HG03521 (cell line): Measurements from ENCODE around the gene SRPK3.

Experiments used
- ATAC-seq: cut with Tn5 transposase; IDR thresholded peaks from one replicate; pipeline ENCODE4 v1.9.1; 2021; ENCODE audit warnings: mild to moderate bottlenecking, moderate library complexity; ENCODE audit not compliant: unreplicated experiment

Gene SRPK3

DNA sequence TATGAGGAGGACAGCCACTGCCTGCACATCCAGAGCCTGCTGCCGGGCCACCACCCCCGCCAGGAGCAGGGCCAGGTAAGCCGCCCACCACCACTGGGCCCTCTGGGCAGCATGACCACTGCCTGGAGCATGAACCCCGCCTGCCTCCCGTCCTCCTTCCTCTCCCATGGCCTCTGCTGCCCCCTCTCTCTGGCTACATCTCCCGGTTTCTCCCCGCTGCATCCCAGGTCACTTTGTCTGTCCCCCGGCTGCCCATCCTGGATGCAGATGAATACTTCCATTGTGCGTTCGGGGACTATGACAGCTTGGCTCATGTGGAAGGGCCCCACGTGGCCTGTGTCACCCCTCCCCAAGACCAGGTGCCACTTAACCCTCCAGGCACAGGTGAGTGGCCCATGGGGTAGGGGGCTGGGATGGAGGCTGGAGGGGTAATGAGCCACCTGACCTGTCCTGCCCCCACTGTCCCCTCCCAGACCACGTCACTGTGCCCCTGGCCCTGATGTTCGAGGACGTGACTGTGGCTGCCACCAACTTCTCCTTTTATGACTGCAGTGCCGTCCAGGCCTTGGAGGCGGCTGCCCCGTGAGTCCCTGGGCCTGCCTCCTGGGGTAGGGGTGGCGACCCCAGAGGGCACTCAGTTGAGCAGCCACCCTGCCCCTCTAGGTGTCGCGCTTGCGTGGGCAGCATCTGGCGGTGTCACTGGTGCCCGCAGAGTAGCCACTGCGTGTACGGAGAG is 10.8 kb upstream of the SRPK3 start:
- no peak for ATAC-seq

DNA sequence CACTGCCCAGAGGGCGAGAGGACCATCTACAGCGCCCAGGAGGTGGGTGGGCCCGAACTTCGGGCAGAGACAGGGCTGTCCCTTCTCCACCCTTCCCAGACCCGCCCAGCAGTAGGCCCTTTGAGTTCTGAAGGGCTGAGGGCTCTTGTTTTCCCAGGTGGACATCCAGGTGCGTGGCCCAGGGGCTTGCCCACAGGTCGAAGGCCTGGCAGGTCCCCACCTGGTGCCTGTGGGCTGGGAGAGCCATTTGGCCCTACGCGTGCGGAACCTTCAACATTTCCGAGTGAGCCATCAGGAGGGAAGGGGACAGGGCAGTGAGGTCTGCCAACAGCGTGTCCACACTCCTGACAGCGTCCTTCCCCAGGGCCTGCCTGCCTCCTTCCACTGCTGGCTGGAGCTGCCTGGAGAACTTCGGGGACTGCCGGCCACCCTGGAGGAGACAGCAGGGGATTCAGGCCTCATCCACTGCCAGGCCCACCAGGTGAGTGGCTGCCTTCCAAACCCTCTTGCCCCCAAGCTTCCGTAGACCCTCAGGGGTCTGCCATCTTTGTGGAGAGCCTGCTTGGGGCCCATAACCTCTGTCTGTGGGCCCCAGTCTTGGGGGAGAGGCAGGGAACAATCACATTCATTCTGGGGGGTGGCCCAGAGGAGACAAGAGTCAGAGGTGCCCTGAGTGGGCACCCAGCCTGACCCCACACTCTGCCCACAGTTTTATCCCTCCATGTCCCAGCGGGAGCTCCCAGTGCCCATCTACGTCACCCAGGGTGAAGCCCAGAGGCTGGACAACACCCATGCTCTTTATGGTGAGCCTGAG is 10.0 kb upstream of the SRPK3 start:
- no peak for ATAC-seq

DNA sequence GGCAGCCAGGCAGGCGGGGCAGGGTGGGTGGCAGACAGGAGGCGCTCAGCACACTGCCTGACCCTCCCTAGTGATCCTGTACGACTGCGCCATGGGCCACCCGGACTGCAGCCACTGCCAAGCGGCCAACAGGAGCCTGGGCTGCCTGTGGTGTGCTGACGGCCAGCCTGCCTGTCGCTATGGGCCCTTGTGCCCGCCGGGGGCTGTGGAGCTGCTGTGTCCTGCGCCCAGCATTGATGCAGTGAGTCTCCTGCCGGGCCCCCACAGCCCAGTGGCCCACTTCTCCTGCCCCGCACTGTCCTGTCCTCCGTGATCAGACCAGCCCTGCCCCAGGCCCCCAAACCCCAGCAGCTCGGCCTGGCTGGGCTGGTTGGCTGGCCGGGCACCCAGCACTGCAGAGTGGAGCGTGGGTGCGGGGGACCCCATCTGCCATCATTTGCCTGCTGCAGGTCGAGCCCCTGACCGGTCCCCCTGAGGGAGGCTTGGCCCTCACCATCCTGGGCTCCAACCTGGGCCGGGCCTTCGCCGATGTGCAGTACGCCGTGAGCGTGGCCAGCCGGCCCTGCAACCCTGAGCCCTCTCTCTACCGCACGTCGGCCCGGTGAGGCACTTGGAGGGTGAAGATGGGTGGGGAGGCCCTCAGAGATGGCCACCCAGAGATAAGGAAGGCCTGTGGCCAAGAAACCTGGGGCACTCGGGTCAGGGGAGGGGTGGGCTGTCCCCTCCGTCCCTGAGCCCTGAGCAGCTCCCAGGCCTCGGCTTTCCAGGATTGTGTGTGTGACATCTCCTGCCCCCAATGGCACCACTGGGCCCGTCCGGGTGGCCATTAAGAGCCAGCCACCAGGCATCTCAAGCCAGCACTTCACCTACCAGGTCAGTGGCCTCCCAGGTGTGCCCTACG is 9.2 kb upstream of the SRPK3 start:
- no peak for ATAC-seq

DNA sequence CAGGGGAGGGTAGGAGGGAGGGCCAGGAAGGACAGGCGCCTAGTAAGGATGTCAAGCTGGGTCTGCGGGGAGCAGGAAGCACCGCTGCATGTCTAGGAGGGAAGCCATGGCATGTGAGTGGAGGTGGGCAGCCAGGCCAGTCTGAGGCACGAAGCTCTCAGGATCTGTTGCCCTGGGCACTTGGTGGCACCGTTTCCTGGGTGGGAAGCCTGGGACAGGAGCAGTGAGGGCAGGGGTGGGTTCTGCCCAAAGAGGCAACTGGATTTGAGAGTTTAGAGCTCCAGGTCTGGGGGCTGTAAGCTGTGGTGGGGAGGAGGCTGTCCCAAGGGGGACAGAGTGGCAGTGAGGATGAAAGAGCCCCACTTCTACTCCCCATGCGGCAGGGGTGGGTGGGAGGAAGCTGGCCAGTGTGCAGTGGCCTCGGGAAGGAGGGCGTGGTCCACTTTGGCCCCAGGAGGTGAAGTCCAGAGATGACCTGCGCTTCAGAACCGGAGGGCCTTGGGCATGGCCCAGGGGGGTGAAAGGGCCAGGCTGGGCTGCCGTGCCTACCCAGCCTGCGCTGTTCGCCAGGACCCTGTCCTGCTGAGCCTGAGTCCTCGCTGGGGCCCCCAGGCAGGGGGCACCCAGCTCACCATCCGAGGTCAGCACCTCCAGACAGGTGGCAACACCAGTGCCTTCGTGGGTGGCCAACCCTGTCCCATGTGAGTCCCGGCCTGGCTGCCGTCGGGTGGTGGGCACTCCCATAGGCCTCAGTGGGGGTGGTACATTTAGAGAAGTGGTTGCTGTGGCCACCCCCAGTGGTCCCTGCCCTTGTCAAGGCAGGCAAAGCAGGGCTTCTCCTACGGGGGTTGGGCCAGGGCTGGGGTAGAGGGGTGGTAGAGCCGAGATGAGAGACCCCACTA is 8.3 kb upstream of the SRPK3 start:
- ATAC-seq, result no peak

DNA sequence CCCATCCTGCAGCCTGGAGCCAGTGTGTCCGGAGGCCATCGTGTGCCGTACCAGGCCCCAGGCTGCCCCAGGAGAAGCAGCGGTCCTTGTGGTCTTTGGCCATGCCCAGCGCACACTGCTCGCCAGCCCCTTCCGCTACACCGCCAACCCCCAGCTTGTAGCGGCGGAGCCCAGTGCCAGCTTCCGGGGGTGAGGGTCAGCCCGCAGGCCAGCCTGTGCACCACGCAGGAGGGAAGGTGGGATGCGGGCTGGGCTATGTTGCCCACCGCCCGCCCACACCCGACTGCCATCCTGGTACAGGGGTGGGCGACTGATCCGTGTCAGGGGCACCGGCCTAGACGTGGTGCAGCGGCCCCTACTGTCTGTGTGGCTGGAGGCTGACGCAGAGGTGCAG is 7.6 kb upstream of the SRPK3 start:
- no peak for ATAC-seq

DNA sequence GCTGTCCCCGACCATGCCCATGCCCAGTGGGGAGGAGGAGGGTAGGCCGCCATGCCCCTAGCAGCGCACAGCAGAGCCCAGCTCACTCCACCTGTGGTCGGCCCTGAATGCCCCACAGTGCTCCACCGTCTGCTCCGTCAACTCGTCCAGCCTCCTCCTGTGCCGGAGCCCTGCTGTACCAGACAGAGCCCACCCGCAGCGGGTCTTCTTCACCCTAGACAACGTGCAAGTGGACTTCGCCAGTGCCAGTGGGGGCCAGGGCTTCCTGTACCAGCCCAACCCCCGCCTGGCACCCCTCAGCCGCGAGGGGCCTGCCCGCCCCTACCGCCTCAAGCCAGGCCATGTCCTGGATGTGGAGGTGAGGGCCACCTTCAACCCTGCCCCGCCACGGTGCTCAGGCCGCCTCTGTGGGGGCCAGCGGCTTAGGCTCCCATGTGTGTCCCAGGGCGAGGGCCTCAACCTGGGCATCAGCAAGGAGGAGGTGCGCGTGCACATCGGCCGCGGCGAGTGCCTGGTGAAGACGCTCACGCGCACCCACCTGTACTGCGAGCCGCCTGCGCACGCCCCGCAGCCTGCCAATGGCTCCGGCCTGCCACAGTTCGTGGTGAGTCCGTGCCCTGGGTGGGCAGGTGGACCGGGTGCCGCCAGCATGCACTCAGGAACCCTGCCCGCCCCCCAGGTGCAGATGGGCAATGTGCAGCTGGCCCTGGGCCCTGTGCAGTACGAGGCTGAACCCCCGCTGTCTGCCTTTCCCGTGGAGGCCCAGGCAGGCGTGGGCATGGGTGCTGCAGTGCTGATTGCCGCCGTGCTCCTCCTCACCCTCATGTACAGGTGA is 6.9 kb upstream of the SRPK3 start:
- ATAC-seq, result no peak

DNA sequence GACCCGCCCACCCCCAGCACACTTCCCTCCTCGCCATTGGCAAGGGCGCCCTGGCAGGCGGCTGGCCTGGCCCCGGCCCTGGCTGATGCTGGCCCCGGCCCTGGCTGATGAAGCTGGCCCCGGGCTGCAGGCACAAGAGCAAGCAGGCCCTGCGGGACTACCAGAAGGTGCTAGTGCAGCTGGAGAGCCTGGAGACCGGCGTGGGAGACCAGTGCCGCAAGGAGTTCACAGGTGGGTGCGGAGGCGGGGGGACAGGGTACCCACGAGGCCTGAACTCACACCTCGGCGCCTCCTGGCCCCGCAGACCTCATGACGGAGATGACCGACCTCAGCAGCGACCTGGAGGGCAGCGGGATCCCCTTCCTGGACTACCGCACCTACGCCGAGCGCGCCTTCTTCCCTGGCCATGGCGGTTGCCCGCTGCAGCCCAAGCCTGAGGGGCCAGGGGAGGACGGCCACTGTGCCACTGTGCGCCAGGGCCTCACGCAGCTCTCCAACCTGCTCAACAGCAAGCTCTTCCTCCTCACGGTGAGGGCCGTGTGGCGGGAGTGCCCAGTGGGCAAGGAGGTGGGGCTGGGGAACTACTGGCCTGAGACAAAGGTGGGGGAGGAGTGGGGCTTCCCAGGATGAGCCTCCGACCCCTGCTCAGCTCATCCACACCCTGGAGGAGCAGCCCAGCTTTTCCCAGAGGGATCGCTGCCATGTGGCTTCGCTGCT is 6.1 kb upstream of the SRPK3 start:
- no peak for ATAC-seq

DNA sequence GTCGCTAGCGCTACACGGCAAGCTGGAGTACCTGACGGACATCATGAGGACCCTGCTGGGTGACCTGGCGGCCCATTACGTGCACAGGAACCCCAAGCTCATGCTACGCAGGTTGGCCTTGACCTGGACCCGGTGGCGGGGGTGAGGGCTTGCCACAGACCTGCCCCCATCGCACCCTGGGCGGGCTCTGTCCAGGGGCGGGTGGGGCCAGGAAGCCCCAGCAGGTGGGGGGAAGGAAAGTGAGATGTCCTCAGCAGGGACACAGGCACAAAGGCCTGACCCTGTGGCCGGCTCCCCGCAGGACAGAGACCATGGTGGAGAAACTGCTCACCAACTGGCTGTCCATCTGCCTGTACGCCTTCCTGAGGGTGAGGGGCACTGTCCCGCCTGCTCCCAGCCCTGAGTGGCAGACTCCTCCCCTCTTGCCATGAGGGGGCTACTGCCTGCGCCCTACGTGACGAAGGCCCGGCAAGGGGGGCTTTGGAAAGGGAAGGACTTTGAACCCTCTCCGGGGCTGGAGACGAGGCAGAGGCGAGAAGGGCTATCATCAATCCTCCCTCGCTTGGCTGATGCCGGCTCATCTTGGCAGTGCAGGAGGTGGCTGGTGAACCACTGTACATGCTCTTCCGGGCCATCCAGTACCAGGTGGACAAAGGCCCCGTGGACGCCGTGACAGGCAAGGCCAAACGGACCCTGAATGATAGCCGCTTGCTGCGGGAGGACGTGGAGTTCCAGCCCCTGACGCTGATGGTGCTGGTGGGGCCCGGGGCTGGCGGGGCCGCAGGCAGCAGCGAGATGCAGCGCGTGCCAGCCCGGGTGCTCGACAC is 5.3 kb upstream of the SRPK3 start:
- no peak for ATAC-seq

DNA sequence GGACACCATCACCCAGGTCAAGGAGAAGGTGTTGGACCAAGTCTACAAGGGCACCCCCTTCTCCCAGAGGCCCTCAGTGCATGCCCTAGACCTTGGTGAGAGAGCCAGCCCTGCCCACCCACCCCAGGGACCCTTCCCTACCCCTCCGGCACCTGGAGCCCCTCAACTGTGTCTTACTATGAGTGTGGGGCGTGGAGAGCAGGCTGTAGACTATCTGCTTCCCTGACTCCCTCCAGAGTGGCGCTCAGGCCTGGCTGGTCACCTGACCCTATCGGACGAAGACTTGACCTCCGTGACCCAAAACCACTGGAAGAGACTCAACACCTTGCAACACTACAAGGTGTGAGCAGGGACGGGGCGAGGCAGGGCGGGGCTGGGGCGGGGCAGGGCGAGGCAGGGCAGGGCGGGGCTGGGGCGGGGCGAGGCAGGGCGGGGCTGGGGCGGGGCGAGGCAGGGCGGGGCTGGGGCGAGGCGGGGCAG is 4.7 kb upstream of the SRPK3 start:
- no peak for ATAC-seq

DNA sequence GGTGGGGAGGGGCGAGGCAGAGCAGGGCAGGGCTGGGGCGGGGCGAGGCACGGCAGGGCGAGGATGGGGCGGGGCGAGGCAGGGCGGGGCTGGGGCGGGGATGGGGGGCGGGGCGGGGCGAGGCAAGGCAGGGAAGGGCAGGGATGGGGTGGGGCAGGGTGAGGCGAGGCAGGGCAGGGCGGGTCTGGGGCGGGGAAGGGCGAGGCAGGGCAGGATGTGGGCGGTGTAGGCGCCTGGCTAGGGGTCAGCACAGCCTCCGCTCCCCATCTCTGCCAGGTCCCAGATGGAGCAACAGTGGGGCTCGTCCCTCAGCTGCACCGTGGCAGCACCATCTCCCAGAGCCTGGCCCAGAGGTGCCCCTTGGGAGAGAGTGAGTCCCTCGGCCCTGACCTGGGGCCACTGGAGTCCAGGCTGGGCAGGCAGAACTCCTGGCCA is 4.2 kb upstream of the SRPK3 start:
- no peak for ATAC-seq

DNA sequence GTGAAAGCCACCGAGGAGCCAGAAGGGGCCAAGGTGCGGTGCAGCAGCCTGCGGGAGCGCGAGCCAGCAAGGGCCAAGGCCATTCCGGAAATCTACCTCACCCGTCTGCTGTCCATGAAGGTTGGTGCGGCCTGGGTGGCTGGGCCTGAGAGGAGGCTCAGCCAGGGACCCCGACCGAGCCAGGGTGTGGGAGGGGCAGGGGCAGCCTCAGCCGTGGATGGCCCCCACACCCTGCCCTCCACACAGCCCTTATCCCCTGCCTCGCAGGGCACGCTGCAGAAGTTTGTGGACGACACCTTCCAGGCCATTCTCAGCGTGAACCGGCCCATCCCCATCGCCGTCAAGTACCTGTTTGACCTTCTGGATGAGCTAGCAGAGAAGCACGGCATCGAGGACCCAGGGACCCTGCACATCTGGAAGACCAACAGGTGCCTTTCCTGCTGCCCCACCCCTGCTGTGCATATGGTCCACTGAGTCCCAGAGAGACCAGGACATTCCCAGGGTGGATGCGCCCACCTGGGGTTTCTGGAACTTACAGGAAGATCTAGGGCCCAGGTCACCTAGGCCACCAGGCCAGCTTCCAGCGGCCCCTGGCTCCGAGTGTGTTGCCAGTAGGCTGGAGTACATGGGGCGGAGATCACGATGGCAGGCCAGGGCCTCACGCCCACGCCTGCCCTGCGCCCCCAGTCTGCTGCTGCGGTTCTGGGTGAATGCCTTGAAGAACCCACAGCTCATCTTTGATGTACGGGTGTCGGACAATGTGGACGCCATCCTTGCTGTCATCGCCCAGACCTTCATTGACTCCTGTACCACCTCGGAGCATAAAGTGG is 3.4 kb upstream of the SRPK3 start:
- ATAC-seq, result no peak

DNA sequence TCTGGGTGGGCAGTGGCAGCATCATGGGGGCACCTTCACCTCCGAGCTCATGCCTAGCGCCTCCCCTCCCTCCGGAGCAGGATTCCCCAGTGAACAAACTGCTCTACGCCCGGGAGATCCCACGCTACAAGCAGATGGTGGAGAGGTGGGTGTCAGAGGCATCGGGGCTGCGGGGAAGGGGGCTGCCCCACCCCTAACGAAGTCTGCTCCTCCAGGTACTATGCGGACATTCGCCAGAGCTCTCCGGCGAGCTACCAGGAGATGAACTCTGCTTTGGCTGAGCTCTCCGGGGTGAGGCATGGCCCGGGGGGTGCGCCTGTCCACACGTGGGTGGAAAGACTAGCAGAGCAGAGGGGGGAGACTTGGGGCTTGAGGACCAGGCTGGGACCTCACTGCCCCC is 2.7 kb upstream of the SRPK3 start:
- ATAC-seq, result no peak

DNA sequence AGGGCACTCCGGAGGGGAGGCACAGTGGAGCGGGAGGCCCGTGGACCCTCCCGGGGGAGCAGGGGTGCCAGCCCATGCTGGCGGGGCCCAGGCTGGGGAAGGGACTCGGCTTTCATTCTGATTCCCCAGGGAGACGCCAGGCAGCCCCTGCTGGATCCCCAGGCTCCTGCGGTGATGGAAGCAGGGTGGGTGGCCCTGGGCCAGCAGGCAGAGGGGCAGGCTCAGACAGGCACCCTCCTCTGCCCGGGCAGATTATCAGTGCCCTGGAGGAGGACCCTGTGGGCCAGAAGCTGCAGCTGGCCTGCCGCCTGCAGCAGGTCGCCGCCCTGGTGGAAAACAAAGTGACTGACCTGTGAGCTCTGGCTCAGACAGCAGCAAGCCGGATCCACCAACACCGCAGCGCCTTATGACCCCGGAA is 2.1 kb upstream of the SRPK3 start:
- ATAC-seq, result no peak

DNA sequence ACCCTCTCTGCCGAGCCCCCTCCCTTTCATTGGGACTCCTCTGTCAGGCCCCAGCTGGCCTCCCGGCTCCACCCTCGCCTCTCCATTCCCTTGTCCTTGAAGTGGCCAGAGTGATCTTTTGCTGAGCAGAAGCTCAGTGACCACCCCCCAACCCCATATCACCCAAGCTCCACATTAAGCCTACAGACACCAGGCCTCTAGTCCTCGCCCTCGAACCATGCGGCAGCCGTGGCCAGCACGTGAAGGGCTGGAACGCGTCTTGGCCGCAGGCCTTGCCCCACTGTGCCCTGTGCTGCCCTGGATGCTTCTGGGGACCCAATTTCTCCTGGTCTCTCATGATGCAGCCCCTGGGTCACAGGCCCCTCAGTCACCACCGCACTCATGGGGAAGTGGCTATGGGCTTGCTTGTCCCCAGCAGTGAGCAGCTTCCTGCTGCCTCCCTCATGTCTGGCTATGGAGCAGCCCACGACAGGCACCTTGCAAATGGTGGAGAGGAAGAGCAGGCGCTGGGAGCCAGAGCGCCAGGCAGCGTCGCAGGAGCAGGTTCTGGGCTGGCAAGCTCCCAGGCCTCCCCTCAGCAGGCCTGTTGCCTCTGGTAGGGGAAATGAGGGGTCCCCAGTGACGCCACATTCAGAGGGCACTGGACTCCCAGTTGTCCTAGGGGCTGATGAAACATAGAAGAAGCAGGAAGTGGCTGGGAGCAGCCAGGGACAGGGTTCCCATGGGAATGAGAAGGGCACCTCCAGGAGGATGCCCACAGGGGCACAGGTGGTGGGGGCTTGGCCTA is 757 bp upstream of the SRPK3 start:
- ATAC-seq, result no peak

DNA sequence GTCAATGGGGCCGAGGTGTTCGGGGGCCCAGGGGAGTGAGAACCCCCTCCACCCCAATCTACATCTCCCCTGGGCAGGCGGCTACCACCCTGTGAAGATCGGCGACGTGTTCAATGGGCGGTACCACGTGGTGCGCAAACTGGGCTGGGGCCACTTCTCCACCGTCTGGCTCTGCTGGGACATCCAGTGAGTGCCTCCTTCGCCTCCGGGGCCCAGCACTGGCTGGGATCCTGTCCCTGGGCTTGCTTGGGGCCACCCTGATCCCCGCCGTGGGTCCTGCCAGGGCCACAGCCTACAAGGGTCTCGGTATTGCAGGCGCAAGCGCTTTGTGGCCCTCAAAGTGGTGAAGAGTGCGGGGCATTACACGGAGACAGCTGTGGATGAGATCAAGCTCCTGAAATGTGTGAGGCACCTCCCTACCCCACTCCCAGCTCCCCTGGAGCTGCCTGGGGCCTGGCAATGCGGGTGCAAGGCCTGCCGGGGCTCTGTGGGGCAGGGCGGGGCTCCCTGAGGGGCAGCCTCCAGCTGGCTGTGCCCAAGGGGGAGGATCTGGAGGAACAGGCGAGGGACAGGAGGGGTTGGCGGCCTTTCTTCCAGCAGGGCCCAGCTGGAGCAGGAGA is 697 bp downstream of the SRPK3 start:
- ATAC-seq, result no peak

DNA sequence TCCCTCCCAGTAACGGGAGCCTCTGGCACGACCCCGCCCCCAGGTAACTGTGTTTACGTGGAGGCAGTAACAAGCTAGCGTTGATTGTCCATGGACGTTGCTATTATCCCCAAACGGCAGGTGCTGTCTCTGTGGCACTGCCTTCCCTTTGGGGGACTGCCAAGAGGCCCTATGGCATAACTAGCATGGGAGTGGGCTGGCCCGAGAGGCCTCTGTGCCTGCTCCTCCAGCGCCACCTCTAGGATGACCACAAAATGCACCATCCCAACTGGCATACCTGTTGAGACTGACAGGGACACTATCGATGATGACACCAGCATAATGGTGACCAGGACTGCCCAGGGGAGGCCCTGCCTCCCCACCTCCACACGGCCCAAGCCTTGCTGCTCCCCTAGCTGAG is 1.5 kb downstream of the SRPK3 start:
- ATAC-seq, result no peak
